ENCODE results near the gene ONECUT1. TPM values are rescaled to one million over a fixed set of nuclear protein-coding genes. Genes with fewer than 3 reads are reported as not detected.
A peak's percentile ranks its signal among the peaks of the same experiment; 100 is the strongest.

ONECUT1 gene
- total and polyA plus RNA-seq, 3 donors from 2014 or later, result 3.4 to 10.0 (median 3.6) TPM

GRCh38 chr15:52791776-52792175, 1.6 kb upstream of the ONECUT1 start:
- no peaks in the 10 kb centered on the region for H3K36me3 ChIP-seq (ENCODE audit: low read depth, missing control alignments)
- WGBS, 2 donors, result 30 to 58% methylated on average over 4 to 5 of the region's 5 CpGs

DNA sequence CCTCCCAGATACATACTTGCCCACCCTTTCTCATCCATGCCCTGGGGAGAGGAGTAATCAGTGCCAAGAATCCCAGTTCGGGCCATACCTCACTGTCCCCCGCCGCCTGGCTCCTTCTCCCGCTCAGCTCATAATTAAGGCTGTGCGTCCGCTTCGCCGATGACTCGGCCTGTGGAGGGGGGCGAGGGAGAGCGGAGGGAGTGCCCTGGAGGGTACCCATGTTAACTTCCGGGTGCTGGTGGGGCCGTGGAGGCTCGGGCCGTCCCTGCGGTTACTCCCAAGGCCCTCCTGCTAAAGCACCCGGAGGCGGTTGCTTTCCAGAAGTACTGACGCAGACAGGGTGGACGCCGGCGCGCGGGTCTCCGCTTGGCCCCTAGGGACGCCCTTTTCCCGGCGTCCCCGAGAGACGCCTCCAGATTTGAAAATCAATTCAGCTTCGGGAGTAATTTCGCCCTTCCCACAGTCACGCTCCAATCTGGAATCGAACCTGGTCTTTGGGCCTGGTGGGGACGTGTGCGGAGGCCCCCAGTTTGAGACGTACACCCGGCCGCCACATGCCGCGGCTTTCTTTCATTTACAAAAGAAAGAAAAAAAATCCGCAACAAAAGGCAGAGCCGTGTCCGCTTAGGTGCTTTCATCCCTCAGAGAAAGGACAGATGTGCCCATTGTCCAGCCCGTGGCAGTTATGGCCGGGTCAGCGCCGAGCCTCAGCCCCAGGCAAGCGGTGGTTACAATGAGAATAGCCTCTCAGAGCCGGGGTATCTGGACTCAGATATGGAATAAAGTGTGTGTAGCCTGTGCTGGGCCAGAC, 1.0 kb upstream of the ONECUT1 start:
- Histone ChIP-seq H3K4me3 (peak overlapping the region; percentile 54 to 61), H3K27me3 (no peaks in the 10 kb centered on the region), H3K27ac (no peak overlapping the region), H3K4me1 (peaks cover 22% of the 10 kb centered on the region), H3K9me3 (no peaks in the 10 kb centered on the region), H3K36me3 (ENCODE audit: low read depth, missing control alignments) (no peaks in the 10 kb centered on the region)
- TF ChIP-seq CTCF (IDR thresholded peaks at IDR 0.05) (no peak), POLR2A (IDR thresholded peaks at IDR 0.05) (no peak)
- intact Hi-C loops (cut with DNase I; ENCODE audit: low total_unique reads), result no loop called here
- WGBS, 2 donors, result 8 to 20% methylated on average over 34 to 44 of the region's 50 CpGs
- no peak for DNase-seq

More at GRCh38 chr15:52791776-52792175, 1.6 kb upstream of the ONECUT1 start:
- Histone ChIP-seq H3K27me3 (no peaks in the 10 kb centered on the region), H3K9me3 (no peaks in the 10 kb centered on the region), H3K27ac (no peak overlapping the region), H3K4me3 (no peak overlapping the region), H3K4me1 (peaks cover 22% of the 10 kb centered on the region)
- intact Hi-C loops (cut with DNase I; ENCODE audit: low total_unique reads), result no loop called here
- TF ChIP-seq POLR2A (IDR thresholded peaks at IDR 0.05), result no peak
- no peak for TF ChIP-seq CTCF (IDR thresholded peaks at IDR 0.05)
- no peak for DNase-seq

GRCh38 chr15:52789601-52790168, 451 bp downstream of the ONECUT1 start:
- Histone ChIP-seq H3K27ac (no peak overlapping the region), H3K36me3 (ENCODE audit: low read depth, missing control alignments) (no peaks in the 10 kb centered on the region), H3K4me1 (peaks cover 28% of the 10 kb centered on the region), H3K4me3 (peak overlapping the region; percentile 54 to 61), H3K9me3 (no peaks in the 10 kb centered on the region), H3K27me3 (peaks cover 11% of the 10 kb centered on the region)
- no peak for DNase-seq
- intact Hi-C loops (cut with DNase I; ENCODE audit: low total_unique reads), result no loop called here
- TF ChIP-seq CTCF (IDR thresholded peaks at IDR 0.05), result no peak
- WGBS, 2 donors, result 0% methylated on average over 9 to 51 of the region's 51 CpGs

- peaks cover 30% of the 10 kb centered on the region for H3K4me1 ChIP-seq
- TF ChIP-seq CTCF (IDR thresholded peaks at IDR 0.05) (no peak), POLR2A (IDR thresholded peaks at IDR 0.05) (no peak)
- no peaks in the 10 kb centered on the region for H3K36me3 ChIP-seq (ENCODE audit: low read depth, missing control alignments)
- intact Hi-C loops (cut with DNase I; ENCODE audit: low total_unique reads), result no loop called here
- H3K4me3 ChIP-seq, result peak overlapping the region in 1 of 2 donors; percentile 61
- peaks cover 11% of the 10 kb centered on the region for H3K27me3 ChIP-seq
- H3K9me3 ChIP-seq, result no peaks in the 10 kb centered on the region
- DNase-seq, result no peak
- no peak overlapping the region for H3K27ac ChIP-seq
- WGBS, 2 donors, result 0 to 1% methylated on average over 7 to 33 of the region's 37 CpGs
These were observed 1.0 kb downstream of the ONECUT1 start for GRCh38 chr15:52789008-52789600.
